LNCaP clone FGC (cell line): Measurements from ENCODE around the gene ROBO1.

Experiments
- DNase-seq: peaks from one replicate; pipeline ENCODE4 v3.0.0-alpha.2; 2011; ENCODE audit warnings: low read depth
- H3K4me3 ChIP-seq: 2 replicates; pipeline ENCODE4 v1.5.1; 2011; ENCODE audit warnings: mild to moderate bottlenecking, low read depth, low read length, control low read depth
- CTCF ChIP-seq: IDR thresholded peaks from 2 replicates; pipeline ENCODE4 v1.5.1; 2012; ENCODE audit warnings: mild to moderate bottlenecking; ENCODE audit not compliant: control insufficient read depth, insufficient read depth; ENCODE audit errors: extremely low read depth

Gene ROBO1

GRCh38 chr3:79773291-79773690 lies 5.5 kb upstream of the ROBO1 start:
- TF ChIP-seq CTCF: no peak
- DNase-seq: no peak
- no peak overlapping the region for H3K4me3 ChIP-seq

- H3K4me3 ChIP-seq: no peak overlapping the region
- TF ChIP-seq CTCF: no peak
Measured at GRCh38 chr3:79769229-79769628, 1.4 kb upstream of the ROBO1 start.

GRCh38 chr3:79767194-79767904 lies 449 bp downstream of the ROBO1 start:
- TF ChIP-seq CTCF: no peak
- no peak for DNase-seq
- H3K4me3 ChIP-seq: no peak overlapping the region

More at GRCh38 chr3:79769229-79769628, 1.4 kb upstream of the ROBO1 start:
- no peak for DNase-seq

GRCh38 chr3:79766496-79767193 lies 1.2 kb downstream of the ROBO1 start:
- TF ChIP-seq CTCF: no peak
- DNase-seq: no peak
- H3K4me3 ChIP-seq: no peak overlapping the region

GRCh38 chr3:79765911-79766310 lies 1.9 kb downstream of the ROBO1 start:
- TF ChIP-seq CTCF: no peak
- no peak overlapping the region for H3K4me3 ChIP-seq
- no peak for DNase-seq

- H3K4me3 ChIP-seq: no peak overlapping the region
- no peak for TF ChIP-seq CTCF
- no peak for DNase-seq
Measured at GRCh38 chr3:79761441-79761840, 6.4 kb downstream of the ROBO1 start.

GRCh38 chr3:79751703-79752102 lies 16.1 kb downstream of the ROBO1 start:
- H3K4me3 ChIP-seq: no peak overlapping the region
- DNase-seq: no peak
- no peak for TF ChIP-seq CTCF
